ENCODE measurements around the gene TP53AIP1. TPM values are rescaled to one million over a fixed set of nuclear protein-coding genes. Genes with fewer than 3 reads are reported as not detected.

Gene TP53AIP1
- total RNA-seq, 2 donors from 2014 or later: not detected

DNA sequence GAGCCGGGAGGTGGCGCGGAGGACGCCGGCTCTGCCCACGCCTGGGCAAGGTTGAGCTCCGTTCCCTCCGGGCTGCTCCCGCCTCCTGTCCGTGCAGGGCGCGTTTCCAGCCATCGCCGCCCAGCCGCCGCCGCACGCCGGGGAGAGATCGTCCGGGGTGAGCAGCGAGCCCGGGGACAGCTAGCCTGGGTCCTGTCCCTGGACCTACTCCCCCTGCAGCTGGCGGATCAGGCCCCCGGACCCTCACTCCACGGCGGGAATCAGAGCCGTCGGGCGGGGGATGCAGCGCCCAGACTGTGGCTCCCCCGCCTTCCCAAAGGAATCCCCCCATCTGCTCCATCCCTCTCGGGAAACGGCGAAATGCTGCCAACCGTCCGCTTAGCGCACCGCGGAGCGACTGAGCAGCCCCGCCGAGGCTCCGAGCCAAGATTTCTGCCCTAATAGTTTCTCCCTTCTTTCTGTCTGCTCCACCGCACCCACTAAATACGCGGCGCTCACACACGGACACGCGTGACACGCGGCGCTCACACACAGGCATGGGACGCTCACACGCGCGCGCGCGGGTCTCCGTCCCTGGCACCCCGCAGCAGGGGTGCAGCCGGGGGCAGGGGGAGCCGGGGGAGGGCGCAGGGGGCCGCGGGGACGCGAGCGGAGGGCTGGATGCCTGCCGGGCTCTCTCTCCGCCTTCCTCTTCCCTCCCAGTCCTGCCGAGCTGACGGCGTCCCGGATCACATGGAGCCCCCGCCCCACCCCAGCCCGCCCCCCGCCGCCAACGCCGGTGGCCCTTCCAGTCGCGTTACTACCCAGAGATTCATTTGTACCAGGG is 51.9 kb downstream of the TP53AIP1 start, which contains the start of gene KCNJ5:
Gene KCNJ5, plus strand, starts transcription at position 814 of the 826 bp plus-strand sequence. CDS start 19,918 bp downstream, outside the sequence.
- no peaks in the 10 kb centered on the region for H3K36me3 ChIP-seq (ENCODE audit: control insufficient read depth, insufficient read depth, low read length)
- peaks cover 39% of the 10 kb centered on the region for H3K27me3 Mint-ChIP-seq (ENCODE audit: insufficient read depth)
- H3K27me3 ChIP-seq (ENCODE audit: control insufficient read depth, insufficient read depth, low read length, poor library complexity, severe bottlenecking): peaks cover 26% of the 10 kb centered on the region
- H3K9me3 ChIP-seq (ENCODE audit: control insufficient read depth, low read length): no peaks in the 10 kb centered on the region
- no peaks in the 10 kb centered on the region for H3K9me3 Mint-ChIP-seq
- H3K4me3 ChIP-seq (ENCODE audit: low read length): peak within 1 kb of the TSS; percentile 73
- peaks cover 62% of the 10 kb centered on the region for H3K4me1 Mint-ChIP-seq
- DNase-seq: peak; percentile 83
- WGBS, 2 experiments (ENCODE audit: insufficient coverage in 1 of 2, insufficient read length in 1 of 2): 0 to 1% methylated on average over 16 to 72 of the region's 85 CpGs
- peak within 1 kb of the TSS; percentile 61 for H3K4me3 Mint-ChIP-seq
- no peaks in the 10 kb centered on the region for H3K36me3 Mint-ChIP-seq (ENCODE audit: low read depth)
- TF ChIP-seq, protein P1, sequence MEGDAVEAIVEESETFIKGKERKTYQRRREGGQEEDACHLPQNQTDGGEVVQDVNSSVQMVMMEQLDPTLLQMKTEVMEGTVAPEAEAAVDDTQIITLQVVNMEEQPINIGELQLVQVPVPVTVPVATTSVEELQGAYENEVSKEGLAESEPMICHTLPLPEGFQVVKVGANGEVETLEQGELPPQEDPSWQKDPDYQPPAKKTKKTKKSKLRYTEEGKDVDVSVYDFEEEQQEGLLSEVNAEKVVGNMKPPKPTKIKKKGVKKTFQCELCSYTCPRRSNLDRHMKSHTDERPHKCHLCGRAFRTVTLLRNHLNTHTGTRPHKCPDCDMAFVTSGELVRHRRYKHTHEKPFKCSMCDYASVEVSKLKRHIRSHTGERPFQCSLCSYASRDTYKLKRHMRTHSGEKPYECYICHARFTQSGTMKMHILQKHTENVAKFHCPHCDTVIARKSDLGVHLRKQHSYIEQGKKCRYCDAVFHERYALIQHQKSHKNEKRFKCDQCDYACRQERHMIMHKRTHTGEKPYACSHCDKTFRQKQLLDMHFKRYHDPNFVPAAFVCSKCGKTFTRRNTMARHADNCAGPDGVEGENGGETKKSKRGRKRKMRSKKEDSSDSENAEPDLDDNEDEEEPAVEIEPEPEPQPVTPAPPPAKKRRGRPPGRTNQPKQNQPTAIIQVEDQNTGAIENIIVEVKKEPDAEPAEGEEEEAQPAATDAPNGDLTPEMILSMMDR (conservative IDR thresholded peaks at IDR 0.05): no peak
- H3K9ac ChIP-seq (ENCODE audit: extremely low read depth, low read length, poor library complexity, severe bottlenecking): no peak within 1 kb of the TSS
- no peak within 1 kb of the TSS for H3K27ac Mint-ChIP-seq
- H3K27ac ChIP-seq (ENCODE audit: low read depth, low read length): no peak within 1 kb of the TSS
- H3K4me1 ChIP-seq (ENCODE audit: control insufficient read depth, insufficient read depth, low read length): peaks cover 30% of the 10 kb centered on the region

DNA sequence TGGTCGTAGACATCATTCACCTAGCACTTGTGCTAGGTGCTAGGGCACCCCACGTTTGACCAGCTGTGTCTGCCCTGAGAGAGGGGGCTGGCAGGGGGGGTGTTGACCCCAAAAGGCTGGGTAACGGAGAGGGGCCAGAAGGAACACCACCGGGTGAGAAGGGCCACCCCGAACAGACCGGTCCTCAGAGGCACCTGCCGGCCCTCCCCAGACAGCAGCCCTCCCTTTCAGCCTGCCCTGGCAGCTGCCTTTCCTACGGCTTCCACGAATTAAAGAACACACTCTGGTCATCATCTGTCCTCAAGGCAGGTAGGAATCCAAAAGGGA is 52.5 kb downstream of the TP53AIP1 start:
- TF ChIP-seq, protein P1 (conservative IDR thresholded peaks at IDR 0.05): no peak
- H3K27ac ChIP-seq (ENCODE audit: low read depth, low read length): no peak overlapping the region
- no peak overlapping the region for H3K27ac Mint-ChIP-seq
- H3K4me1 Mint-ChIP-seq: peaks cover 62% of the 10 kb centered on the region
- H3K4me1 ChIP-seq (ENCODE audit: control insufficient read depth, insufficient read depth, low read length): peaks cover 30% of the 10 kb centered on the region
- H3K4me3 ChIP-seq (ENCODE audit: low read length): peak overlapping the region; percentile 73
- no peaks in the 10 kb centered on the region for H3K36me3 Mint-ChIP-seq (ENCODE audit: low read depth)
- H3K4me3 Mint-ChIP-seq: peak overlapping the region; percentile 61
- no peak overlapping the region for H3K9ac ChIP-seq (ENCODE audit: extremely low read depth, low read length, poor library complexity, severe bottlenecking)
- H3K9me3 Mint-ChIP-seq: no peaks in the 10 kb centered on the region
- H3K9me3 ChIP-seq (ENCODE audit: control insufficient read depth, low read length): no peaks in the 10 kb centered on the region
- 4 to 15% methylated on average over 5 to 9 of the region's 9 CpGs for WGBS, 2 experiments (ENCODE audit: insufficient coverage in 1 of 2, insufficient read length in 1 of 2)
- no peaks in the 10 kb centered on the region for H3K36me3 ChIP-seq (ENCODE audit: control insufficient read depth, insufficient read depth, low read length)
- DNase-seq: no peak
- H3K27me3 ChIP-seq (ENCODE audit: control insufficient read depth, insufficient read depth, low read length, poor library complexity, severe bottlenecking): peaks cover 26% of the 10 kb centered on the region
- H3K27me3 Mint-ChIP-seq (ENCODE audit: insufficient read depth): peaks cover 39% of the 10 kb centered on the region

DNA sequence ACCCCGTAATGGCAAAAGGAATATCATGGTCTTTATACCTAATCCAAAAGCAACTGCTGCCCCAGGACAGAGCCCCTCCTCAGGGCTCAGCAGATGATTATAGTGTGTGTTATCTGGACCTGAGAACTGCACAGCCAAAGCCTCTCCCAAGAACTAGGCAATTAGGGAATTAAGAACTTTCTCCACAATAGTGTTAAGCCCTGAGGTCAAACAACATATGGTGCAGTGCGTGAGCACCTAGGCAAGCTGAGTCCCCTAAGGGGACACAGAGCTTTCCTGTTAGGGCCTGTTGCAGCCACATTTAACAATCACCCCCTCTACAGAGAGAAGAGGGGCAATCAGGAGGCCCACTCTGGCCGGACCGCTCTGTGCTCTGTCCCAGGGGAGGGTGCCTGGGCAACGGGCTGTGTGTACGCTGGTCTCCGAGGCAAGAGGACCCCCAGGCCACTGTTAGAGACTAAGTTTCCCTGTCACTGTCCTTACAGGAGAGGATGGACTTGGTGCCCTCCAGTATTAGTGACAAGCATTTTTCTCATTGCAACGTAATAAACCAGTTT is 52.9 kb downstream of the TP53AIP1 start:
- peak; percentile 59 for DNase-seq
- peaks cover 29% of the 10 kb centered on the region for H3K4me1 ChIP-seq (ENCODE audit: control insufficient read depth, insufficient read depth, low read length)
- no peaks in the 10 kb centered on the region for H3K9me3 ChIP-seq (ENCODE audit: control insufficient read depth, low read length)
- no peaks in the 10 kb centered on the region for H3K36me3 ChIP-seq (ENCODE audit: control insufficient read depth, insufficient read depth, low read length)
- WGBS, 2 experiments (ENCODE audit: insufficient coverage in 1 of 2, insufficient read length in 1 of 2): 55 to 57% methylated on average over 5 to 8 of the region's 8 CpGs
- Mint-ChIP-seq H3K4me1 (peaks cover 61% of the 10 kb centered on the region), H3K27me3 (ENCODE audit: insufficient read depth) (peaks cover 39% of the 10 kb centered on the region), H3K4me3 (peak overlapping the region; percentile 61), H3K36me3 (ENCODE audit: low read depth) (no peaks in the 10 kb centered on the region), H3K9me3 (no peaks in the 10 kb centered on the region), H3K27ac (no peak overlapping the region)
- no peak overlapping the region for H3K27ac ChIP-seq (ENCODE audit: low read depth, low read length)
- peak overlapping the region; percentile 73 for H3K4me3 ChIP-seq (ENCODE audit: low read length)
- no peak overlapping the region for H3K9ac ChIP-seq (ENCODE audit: extremely low read depth, low read length, poor library complexity, severe bottlenecking)
- H3K27me3 ChIP-seq (ENCODE audit: control insufficient read depth, insufficient read depth, low read length, poor library complexity, severe bottlenecking): peaks cover 26% of the 10 kb centered on the region
- TF ChIP-seq, protein P1 (conservative IDR thresholded peaks at IDR 0.05): no peak
